AG04450 (cell line): ENCODE results near the gene COL5A1. TPM values are rescaled to one million over a fixed set of nuclear protein-coding genes. Genes with fewer than 3 reads are reported as not detected.

Source experiments
- CTCF ChIA-PET: fragments of 300-600, 350-600 bp; formaldehyde crosslinking; extraction: SDS; loops from one replicate; lab custom pipeline; 2022; ENCODE audit warnings: antibody characterized with exemption, inconsistent platforms; lab: Charles Lee
- POLR2A ChIA-PET: fragments of 350-600 bp; formaldehyde crosslinking; extraction: SDS; loops from one replicate; lab custom pipeline; 2021; ENCODE audit warnings: antibody characterized with exemption, inconsistent platforms; lab: Yijun Ruan, JAX
- DNase-seq: peaks from one replicate; pipeline ENCODE4 v3.0.0-alpha.2; 2011; ENCODE audit warnings: low read depth, low spot score
- H3K27ac ChIP-seq: one replicate; pipeline ENCODE4 v1.5.1; 2012; ENCODE audit warnings: low read depth, low read length, control low read depth
- H3K27me3 ChIP-seq: one replicate; pipeline ENCODE4 v1.6.0; 2012; ENCODE audit warnings: low read length; ENCODE audit not compliant: control insufficient read depth, insufficient read depth
- H3K4me3 ChIP-seq: 2 replicates; pipeline ENCODE4 v1.5.1; 2011; ENCODE audit warnings: mild to moderate bottlenecking, low read depth, low read length, control low read depth
- H3K9me3 ChIP-seq: 2 replicates; pipeline ENCODE4 v1.5.1; 2012; ENCODE audit warnings: low read length; ENCODE audit not compliant: control insufficient read depth, insufficient read depth
- CTCF ChIP-seq: IDR thresholded peaks from 2 replicates; pipeline ENCODE4 v1.5.1; 2011; ENCODE audit warnings: low read depth, low read length, control low read depth, inconsistent platforms
- polyA plus RNA-seq: library from polyadenylated mRNA; depleted of rRNA; stranded (reverse); fragments of >200 nt; gene quantifications from 2 replicates; pipeline ENCODE4 v1.2.3, GENCODE V29; 2011

COL5A1 gene
- polyA plus RNA-seq, 1 experiment: 73.3 TPM

- no peak for TF ChIP-seq CTCF
- CTCF ChIA-PET: interaction anchor here (1.0 to 2.8 kb wide), 2 partner anchors 11 to 12 kb away, joined by 3 to 12 read pairs; no protein-coding TSS in a partner anchor
- POLR2A ChIA-PET: no interaction called here
- H3K4me3 ChIP-seq: no peak overlapping the region
- H3K9me3 ChIP-seq: no peaks in the 10 kb centered on the region
- no peak for DNase-seq
- H3K27me3 ChIP-seq: no peaks in the 10 kb centered on the region
- no peak overlapping the region for H3K27ac ChIP-seq
Observed at GRCh38 chr9:134789168-134789567, 147.6 kb downstream of the COL5A1 start.

- no peak overlapping the region for H3K4me3 ChIP-seq
- POLR2A ChIA-PET: no interaction called here
- no peak for TF ChIP-seq CTCF
Observed at GRCh38 chr9:134791009-134791408, 149.4 kb downstream of the COL5A1 start.

DNA sequence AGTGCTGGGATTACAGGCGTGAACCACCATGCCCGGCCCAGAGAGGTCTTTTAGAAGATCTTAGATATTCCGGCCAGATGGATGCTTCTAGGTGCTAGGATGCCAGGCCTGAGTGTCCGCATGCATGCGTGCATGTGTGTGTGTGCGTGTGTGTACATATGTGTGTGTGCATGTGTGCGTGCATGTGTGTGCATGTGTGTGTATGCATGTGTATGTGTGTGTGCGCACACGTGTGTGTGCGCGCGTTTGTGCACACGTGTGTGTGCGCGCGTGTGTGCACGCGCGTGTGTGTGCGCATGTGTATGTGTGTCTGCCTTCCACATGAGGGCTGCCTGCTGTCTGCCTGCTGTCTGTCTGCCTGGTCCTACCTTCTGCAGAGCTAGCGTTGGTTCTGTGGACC, 151.0 kb downstream of the COL5A1 start:
- no peak for TF ChIP-seq CTCF
- H3K27ac ChIP-seq: no peak overlapping the region
- H3K27me3 ChIP-seq: no peaks in the 10 kb centered on the region
- H3K9me3 ChIP-seq: no peaks in the 10 kb centered on the region; the same call in 1 of the 2 replicates
- H3K4me3 ChIP-seq: no peak overlapping the region
- no peak for DNase-seq
- CTCF ChIA-PET: interaction anchor here (0.7 kb wide), 1 partner anchor 14 kb away, joined by 4 read pairs; no protein-coding TSS in a partner anchor
- POLR2A ChIA-PET: no interaction called here

More at GRCh38 chr9:134791009-134791408, 149.4 kb downstream of the COL5A1 start:
- Histone ChIP-seq H3K9me3 (no peaks in the 10 kb centered on the region), H3K27ac (no peak overlapping the region), H3K27me3 (no peaks in the 10 kb centered on the region)
- CTCF ChIA-PET: interaction anchor here (2.8 kb wide), 1 partner anchor 13 kb away, joined by 12 read pairs; no protein-coding TSS in a partner anchor
- DNase-seq: no peak

DNA sequence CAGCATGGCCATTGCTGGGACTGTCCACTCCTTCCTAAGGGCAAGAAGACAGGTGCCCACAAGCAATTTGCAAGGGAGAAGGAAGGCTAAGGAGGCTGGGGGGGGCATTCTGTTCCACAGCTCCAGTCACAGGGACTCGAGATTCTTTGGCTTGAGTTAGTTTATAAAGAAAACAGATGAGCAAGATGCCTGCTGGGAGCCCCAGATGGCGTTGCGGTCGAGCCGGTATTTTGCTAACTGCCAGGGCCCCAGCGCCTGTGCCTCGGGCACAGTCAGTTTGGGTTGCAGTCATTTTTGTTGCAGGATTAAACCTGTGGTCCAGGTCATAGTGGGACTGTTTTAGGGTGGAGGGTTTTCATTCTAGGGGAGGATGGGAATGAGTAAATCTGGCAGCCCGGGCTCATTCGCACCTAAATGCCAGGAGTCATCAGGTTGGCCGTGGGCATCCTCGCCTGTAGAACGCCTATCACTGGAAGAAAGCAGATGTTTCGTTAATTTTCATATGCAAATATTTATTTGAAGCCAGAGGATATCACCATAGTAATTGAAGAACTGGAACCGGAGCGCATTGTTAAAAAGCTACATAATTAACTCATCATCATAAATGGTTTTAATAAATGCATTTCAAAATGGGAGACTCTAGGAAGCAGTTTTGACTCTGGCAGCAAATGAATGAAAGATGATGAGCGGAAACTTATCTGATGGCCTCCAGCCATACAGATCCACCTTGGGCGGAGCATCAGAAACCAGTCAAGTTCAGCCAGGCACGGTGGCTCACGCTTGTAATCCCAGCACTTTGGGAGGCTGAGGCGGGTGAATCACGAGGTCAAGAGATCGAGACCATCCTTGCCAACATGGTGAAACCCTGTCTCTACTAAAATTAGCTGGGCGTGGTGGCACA, 151.9 kb downstream of the COL5A1 start:
- ChIA-PET CTCF (interaction anchor here (0.7 to 1.6 kb wide), 2 partner anchors 14 to 15 kb away, joined by 4 to 5 read pairs; no protein-coding TSS in a partner anchor), POLR2A (no interaction called here)
- no peak for TF ChIP-seq CTCF
- H3K9me3 ChIP-seq: no peaks in the 10 kb centered on the region; the same call in 1 of the 2 replicates
- DNase-seq: no peak
- no peaks in the 10 kb centered on the region for H3K27me3 ChIP-seq
- no peak overlapping the region for H3K27ac ChIP-seq
- no peak overlapping the region for H3K4me3 ChIP-seq
